GM10847 (cell line): ENCODE results near the gene VRK1.

ENCODE experiments used
- POLR2A ChIP-seq: IDR thresholded peaks from 2 replicates; pipeline ENCODE4 v1.6.1; 2011; ENCODE audit not compliant: insufficient read length; ENCODE audit errors: extremely low read depth

VRK1 gene

DNA sequence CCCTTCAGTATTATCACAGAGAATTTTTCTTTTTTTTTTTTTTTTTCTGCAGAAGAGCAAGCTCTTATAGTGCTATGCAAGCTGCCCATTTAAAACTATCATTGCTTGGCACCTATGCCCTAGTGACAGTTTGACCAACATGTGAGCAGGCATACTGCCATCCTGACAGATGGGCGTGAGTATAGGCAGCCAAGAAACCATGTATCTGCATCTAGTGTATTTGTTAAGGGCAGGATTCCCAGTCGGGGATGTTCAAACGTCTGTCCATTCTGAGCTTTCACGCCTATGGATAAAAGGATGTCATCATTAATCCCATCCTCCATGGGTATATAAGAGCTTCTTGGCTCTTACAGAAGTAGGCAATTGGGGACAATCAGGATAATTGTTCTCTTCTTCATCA is 8.8 kb downstream of the VRK1 start:
- TF ChIP-seq POLR2A = no peak

DNA sequence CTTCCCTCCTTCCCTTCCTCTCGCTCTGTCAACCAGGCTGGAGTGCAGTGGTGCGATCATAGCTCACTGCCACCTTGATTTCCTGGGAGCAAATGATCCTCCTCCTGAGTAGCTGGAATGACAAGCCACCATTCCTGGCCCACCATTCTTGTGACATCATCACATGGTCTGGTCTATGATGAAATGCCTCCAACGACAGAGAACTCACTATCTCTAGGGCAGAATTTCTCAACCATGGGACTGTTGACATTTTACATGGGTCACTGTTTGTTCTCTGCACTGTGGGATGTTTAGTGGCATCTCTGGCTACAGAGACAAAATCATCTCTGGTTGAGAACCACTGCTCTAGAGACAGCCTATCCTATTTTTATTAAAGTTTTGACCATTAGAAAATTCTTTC is 9.7 kb downstream of the VRK1 start:
- TF ChIP-seq POLR2A = no peak

DNA sequence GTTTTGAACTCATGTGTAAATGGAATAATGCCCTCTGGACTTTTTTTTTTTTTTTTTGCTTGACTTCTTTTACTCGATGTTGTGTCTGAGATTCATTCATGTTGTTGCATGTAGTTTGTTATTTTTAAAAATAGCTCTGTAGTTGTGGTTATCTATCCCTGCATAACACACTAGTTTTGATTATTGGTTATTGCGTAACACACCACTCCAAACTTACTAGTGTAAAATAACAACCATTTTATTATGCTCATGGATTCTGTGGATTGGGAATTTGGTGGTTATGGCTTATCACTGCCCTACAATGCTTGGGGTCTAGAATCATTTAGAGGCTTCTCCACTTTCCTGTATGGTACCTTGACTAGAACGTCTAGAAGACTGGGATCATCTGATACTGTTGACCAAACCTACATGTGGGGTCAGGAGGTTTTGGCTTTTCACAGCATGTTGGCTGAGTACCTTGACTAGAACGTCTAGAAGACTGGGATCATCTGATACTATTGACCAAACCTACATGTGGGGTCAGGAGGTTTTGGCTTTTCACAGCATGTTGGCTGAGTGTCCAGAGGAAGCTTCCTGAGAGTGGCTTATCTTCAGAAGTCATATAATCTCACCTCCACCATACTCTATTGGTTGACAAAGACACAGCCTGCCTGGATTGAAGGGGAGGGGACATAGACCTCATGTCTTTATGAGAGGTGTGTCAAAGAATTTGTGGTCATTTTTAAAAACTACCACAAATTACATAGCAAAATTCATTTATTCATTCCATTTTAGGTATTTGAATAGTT is 11.6 kb downstream of the VRK1 start:
- no peak for TF ChIP-seq POLR2A

DNA sequence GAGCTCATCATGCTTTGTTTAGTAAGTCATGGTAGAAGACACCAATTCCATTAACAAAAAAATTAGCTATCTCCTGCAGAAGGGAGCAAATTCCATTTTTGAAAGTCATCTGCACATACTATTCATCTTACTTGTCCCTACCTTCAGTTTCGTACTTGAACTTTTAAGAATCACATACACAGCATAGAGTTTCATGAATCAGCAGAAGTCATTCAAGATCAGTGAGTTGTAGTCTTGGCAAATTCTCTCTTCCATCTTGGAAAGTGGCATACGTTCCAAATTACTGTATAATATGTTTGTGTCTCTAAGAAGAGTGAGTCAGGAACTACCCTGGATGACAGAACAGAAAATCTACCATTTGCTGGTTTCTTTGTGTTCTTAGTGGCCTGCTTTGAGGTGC is 14.1 kb downstream of the VRK1 start:
- no peak for TF ChIP-seq POLR2A

DNA sequence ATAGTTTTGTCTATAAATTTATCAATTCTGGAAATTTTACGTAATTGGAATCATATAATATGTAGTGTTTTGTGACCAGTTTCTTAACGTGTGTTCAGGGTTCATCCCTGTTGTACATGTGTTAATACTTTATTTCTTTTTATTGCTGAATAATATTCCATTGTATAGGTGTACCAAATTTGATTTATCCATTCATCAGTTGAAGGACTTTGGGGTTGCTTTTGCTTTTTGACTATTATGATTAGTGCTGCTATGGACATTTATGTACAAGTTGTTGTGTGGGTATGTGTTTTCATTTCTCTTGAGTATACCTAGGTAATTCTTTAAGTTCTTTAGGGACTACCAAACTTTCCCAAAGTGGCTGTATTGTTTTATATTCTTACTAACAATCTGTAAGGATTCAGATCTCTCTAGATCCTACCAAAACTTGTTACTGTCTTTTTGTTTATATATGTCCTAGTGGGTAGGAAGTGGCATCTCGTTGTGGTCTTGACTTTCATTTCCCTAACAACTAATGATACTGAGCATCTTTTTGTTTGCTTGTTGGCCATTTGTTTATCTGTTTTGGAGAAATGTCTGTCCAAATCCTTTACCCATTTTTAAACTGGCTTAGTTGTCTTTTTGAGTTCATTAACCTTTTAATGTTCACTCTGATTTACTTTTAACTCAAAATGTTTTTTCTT is 14.9 kb downstream of the VRK1 start:
- no peak for TF ChIP-seq POLR2A

DNA sequence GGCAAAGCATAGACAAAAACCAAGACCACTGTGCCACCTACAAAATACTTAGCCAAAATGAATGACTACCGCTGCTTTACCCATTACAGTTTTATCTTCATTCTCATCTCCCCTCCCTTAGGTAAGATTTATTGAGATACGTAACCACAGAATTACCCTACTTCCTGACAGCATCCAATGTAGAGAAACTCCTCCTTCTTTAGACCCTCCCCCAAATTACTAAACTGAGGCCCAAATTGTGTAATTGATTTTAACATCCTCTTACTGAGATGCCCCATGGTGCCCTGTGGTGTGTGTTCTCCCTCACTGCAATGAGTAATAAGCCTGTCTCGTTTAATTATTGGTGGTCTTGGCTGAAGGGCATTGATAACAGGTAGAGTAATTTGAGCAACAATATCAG is 19.1 kb downstream of the VRK1 start:
- TF ChIP-seq POLR2A = no peak

DNA sequence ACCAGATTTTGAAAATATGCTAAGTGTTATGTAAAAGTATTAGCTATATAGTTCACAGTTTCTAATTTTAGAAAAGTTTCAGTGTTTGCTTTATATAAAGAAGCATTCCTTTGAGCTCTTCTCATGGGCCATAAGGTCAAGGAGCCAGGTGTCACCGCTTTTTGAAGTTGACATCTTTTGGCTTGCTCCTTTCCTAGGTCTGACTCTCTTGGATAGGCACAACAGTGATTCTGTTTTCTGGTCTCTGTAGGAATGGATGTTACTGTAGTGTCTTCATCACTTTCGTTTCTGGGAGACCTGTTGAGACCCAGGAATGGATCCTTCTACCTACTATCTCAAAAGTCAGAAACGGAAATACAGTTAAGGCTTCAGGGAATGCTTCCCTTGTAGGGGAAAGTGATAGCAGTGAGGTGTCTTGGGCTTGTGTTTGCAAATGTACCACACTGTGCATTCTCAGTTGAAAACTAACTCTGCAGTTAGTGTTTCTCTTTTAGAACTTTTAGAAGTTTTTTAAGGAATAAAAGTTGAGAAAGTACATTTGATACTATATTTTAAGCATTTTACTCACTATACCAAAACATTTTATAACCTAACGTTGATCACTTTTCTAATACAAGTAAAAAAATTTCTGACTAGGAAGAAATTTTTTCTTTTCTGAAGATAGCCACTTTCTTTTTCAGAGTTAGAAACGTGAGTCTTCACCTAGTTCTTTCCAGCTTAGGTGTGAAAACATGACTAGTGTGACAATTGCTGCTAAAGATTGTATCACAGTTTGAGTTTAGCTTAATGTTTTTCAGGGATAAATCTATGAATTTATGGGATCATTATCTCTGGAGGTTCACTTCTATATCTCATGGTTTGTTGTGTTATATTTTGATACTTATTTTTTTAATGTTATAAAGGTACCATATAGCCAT is 20.8 kb downstream of the VRK1 start:
- TF ChIP-seq POLR2A = no peak

DNA sequence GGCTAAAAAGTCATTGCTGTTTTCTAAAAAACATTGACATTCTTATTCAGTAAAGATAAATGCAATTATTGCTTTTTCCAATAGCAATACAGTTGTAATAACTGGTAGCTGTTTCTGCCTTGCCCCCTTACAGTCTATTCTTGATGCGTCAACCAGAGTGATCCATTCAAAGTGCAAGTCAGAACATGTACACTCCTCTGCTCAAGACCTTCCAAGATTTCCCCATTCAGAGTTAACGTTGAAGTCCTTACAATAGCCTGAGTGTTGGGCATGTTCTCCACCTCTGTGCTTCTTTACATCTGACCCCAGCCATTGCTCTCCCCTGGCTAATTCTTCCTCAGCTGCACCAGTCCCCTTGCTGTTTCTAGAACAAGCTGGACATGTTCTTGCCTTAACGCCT is 24.3 kb downstream of the VRK1 start:
- TF ChIP-seq POLR2A = no peak

DNA sequence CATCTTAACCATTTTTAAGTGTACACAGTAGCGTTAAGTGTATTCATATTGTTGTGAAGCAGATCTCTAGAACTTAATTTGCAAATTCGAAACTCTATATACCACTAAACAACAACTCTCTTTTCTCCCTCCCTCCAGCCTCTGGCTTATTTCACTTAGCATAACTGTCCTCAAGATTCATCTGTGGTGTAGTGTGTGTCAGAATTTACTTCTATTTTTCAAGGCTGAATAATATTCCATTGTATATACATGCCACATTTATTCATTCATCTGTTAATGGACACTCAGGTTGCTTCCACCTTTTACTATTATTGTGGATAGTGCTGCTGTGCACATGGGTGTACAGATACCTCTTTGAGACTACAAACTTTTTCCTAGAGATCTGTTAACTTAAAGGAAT is 26.5 kb downstream of the VRK1 start:
- no peak for TF ChIP-seq POLR2A

DNA sequence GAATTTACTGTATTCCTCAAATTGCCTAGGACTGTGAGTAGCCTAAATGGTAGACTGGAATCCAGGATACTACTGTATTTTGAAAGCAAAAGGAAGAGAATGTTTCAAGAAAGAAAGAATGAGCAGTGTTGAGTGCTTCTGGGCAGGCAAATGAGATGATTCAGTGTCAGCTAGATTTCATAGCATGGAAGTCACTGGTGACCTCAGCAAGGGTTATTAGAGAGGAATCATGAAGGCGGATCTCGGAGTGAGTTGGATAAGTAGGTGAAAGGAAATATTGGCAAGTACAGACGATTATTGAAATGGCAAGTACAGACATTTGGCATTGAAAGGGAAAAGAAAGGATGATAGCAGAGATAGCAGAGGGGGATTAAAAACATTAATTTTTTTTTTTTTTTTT is 27.1 kb downstream of the VRK1 start:
- no peak for TF ChIP-seq POLR2A

DNA sequence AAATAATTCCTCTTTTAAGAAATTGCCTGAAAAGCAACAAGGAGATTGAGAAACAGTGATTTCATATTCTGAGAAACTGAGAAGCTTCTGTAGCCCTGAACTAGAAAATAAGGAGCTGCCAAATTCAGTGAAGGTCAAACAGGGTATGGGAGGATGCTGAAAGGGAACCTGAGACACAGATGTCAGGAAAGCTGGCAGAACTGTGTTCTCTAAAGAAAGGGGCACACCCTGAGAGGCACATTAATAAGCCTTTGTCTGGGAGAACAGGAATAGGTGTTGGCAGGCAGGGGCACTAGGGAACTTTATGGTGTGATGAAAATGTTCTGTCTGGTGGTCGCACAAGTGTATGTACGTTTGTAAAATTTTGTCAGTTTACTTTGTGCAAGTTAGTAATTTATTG is 29.6 kb downstream of the VRK1 start:
- no peak for TF ChIP-seq POLR2A

DNA sequence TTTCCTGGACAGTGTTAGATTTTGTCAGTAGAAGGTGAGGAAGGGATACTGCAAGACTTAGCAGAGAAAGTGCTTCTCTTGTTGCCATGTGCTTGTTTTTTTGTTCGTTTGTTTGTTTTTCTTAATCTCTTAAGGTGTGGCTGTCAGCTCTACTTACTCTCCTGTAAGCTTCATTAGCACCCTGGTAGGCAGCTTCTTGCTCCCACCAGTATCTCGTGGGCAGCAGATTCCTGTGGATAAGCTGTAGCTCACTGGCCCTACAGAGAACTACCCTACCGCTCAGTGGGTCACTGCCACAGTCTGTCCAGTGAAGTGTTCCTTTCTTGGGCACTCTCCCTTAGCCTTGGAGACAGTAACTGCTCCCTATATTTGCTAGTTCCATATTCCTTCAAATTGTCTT is 30.1 kb downstream of the VRK1 start:
- TF ChIP-seq POLR2A = no peak

DNA sequence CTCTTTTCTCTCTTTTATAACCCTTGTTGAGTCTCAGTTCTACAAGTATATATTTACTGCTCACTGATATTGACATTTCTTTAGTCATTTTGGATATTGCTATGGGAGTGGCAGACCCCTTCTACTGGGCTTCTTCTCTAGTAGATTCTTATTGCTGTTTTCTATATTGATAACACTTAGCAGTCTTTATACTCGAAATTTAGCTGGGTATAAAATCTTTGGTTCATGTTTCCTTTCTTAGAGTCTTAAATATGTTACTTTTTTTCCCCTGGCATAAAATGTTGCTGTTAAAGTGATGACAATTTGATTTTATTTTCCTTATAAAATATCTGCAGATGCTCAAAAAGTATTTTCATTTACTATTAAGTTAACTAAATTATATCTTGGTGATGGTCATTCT is 32.6 kb downstream of the VRK1 start:
- TF ChIP-seq POLR2A = no peak

DNA sequence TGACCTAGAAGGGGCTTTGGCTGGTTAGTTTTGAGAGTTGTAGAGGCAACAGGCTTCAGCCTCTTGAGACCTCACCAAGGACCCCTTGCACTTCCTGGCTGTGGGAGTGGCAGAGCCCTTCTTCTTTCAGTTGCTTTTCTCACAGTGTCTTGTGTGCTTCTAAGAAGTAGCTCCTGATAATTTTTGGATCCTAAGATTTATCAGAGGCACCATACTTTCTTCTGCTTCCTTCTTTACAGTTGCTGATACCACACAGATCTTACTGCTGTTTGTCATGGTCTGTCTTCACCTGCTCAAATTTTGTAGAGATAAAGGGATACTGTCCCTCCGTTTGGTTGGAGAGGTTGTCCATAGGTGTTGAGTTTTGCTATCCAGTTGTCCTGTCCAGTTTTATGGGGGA is 33.8 kb downstream of the VRK1 start:
- TF ChIP-seq POLR2A = no peak

DNA sequence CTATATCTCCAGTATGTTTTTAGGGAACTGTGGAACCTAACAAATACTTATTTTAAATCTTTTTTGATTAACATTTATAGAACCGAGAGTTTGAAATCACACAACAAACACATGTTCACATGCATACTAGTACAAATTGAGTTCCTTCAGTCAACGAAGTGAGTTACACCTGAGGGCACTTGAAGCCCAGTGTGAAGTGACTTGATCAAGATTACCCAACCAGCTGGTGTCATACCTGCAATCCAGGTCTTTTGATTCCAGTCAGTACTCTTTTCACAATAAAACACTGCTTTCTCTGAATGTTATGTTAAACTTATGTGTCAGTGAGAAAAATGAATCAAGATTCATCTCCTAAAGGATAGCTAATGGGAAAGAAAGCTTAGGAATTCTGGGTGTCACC is 35.2 kb downstream of the VRK1 start:
- TF ChIP-seq POLR2A = no peak

DNA sequence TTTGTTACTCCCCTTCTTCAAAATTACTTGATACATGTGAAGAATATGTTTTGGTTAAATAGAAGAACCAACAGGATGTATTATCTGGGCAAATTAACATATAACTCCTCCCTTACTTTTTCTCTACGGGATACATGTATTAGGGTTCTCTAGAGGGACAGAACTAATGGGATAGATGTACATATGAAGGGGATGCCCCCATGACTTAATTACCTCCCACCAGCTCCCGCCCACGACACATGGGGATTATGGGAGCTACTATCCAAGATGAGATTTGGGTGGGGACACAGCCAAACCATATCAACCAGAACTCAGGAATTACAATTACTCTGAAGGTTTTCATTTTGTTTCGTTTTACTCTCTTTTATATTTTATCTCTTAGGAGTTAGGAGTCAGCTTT is 41.3 kb downstream of the VRK1 start:
- TF ChIP-seq POLR2A = no peak
